ENCODE data around the gene TGFBR3.
"Not testable (repeated sequence)": the region's sequence is repeated elsewhere in the genome, so short reads cannot be mapped to it uniquely, and the experiment has no call there.

Gene TGFBR3

DNA sequence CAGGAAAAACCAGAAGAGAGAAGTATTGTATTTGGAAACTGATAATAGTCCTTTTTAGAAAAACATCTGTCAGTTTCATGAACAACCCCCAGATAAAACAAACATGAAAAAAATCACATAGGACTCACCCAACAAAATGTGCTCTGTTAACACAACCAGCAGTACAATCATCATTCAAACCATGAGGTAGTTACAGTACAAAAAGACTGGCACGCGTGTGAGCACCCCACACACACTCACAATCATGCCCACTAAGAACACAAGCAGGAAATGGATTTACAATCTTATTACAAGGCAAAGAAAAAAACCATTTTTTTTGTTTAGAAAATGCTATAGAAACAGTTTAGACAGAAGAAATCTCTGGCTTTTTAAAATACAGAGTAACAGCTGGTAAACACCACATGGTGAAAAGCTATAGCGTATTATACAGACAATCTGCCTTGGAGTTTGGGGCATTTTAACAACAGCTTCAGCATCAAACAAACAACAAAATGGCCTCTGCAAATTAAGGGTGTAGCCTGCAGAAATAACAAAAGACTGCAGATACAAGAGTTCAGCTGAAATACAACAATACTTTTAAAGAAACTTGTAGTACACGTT, 205.3 kb downstream of the TGFBR3 start:
- H3K4me3 Mint-ChIP-seq = no peak overlapping the region
- H3K9me3 Mint-ChIP-seq (ENCODE audit: low read depth) = no peaks in the 10 kb centered on the region
- H3K36me3 Mint-ChIP-seq = peaks cover 6% of the 10 kb centered on the region
- no peak overlapping the region for H3K27ac Mint-ChIP-seq
- peaks cover 17% of the 10 kb centered on the region for H3K4me1 Mint-ChIP-seq (ENCODE audit: low read depth)
- no peaks in the 10 kb centered on the region for H3K27me3 Mint-ChIP-seq

DNA sequence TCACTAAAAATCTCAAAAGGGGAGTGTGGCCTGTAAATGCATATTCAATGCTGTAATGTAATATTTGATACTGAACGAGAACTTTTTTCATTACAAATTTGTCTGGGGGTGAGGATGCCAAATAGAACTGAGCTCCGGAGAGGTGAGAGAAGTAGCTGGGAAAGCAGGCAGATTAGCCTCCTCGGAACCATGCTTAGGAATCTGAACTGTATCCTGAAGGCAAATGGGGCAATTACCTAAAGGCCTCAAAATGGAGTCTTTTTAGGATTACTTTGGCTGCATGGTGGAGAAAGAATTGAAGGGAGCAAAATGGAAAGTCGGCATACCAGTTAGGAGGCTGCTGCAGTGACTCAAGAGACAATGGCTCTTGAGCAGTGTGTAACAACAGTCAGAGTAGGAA, 206.5 kb downstream of the TGFBR3 start:
- Mint-ChIP-seq H3K4me3 (no peak overlapping the region), H3K36me3 (peaks cover 6% of the 10 kb centered on the region), H3K4me1 (ENCODE audit: low read depth) (peaks cover 5% of the 10 kb centered on the region), H3K27ac (no peak overlapping the region), H3K27me3 (no peaks in the 10 kb centered on the region), H3K9me3 (ENCODE audit: low read depth) (no peaks in the 10 kb centered on the region)

DNA sequence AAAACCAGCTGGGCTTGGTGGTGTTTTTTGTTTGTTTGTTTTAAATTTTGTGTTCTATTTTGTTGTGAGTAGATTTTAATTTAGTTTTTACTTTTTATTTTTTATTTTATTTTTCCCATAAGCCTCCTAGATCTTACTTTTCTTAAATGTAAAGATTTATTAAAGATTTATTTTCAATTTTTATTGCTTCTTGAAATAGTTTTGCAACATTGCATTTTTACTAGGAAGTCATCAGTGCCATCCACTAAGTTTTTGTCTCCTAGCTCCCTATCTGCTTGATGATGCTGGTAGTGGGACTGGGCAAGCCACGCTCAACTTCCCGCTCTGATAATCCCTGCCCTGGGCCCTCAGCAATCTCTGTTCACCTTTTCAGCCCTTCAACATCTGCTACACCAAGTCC, 209.9 kb downstream of the TGFBR3 start:
- Mint-ChIP-seq H3K36me3 (no peaks in the 10 kb centered on the region), H3K9me3 (ENCODE audit: low read depth) (no peaks in the 10 kb centered on the region), H3K4me1 (ENCODE audit: low read depth) (peaks cover 9% of the 10 kb centered on the region), H3K27me3 (no peaks in the 10 kb centered on the region), H3K4me3 (no peak overlapping the region), H3K27ac (no peak overlapping the region)

- Mint-ChIP-seq H3K27me3 (no peaks in the 10 kb centered on the region), H3K36me3 (no peaks in the 10 kb centered on the region), H3K9me3 (ENCODE audit: low read depth) (no peaks in the 10 kb centered on the region), H3K4me1 (ENCODE audit: low read depth) (peaks cover 9% of the 10 kb centered on the region), H3K4me3 (no peak overlapping the region), H3K27ac (no peak overlapping the region)
Measured at GRCh38 chr1:91674107-91674506, 211.8 kb downstream of the TGFBR3 start.

DNA sequence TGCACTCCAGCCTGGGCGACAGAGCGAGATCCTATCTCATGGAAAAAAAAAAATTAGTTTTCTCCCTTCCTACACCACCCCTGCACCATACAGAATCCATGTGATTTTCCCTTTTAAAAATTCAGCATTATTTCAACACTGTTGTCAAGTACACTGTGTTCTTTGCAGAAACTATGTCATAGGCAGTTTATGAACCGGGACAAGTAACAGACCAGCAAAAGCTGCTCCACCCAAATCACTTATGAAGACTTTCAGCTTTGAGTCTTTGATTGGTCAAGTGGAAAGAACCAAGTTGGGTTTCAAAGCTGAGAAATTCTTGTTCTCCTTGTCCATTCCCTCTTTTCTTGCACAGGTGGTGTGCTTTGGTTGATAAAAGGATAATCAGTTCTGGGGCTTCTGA, 212.3 kb downstream of the TGFBR3 start:
- no peaks in the 10 kb centered on the region for H3K36me3 Mint-ChIP-seq
- H3K9me3 Mint-ChIP-seq (ENCODE audit: low read depth) = no peaks in the 10 kb centered on the region
- H3K4me1 Mint-ChIP-seq (ENCODE audit: low read depth) = peaks cover 9% of the 10 kb centered on the region
- H3K27me3 Mint-ChIP-seq = no peaks in the 10 kb centered on the region
- no peak overlapping the region for H3K27ac Mint-ChIP-seq
- no peak overlapping the region for H3K4me3 Mint-ChIP-seq

GRCh38 chr1:91672601-91673161, 213.3 kb downstream of the TGFBR3 start:
- Mint-ChIP-seq H3K9me3 (ENCODE audit: low read depth) (no peaks in the 10 kb centered on the region), H3K27ac (no peak overlapping the region), H3K4me1 (ENCODE audit: low read depth) (peaks cover 9% of the 10 kb centered on the region), H3K27me3 (no peaks in the 10 kb centered on the region), H3K36me3 (no peaks in the 10 kb centered on the region), H3K4me3 (no peak overlapping the region)

- Mint-ChIP-seq H3K4me1 (ENCODE audit: low read depth) (peaks cover 9% of the 10 kb centered on the region), H3K4me3 (no peak overlapping the region)
Measured at GRCh38 chr1:91670781-91671180, 215.2 kb downstream of the TGFBR3 start.

DNA sequence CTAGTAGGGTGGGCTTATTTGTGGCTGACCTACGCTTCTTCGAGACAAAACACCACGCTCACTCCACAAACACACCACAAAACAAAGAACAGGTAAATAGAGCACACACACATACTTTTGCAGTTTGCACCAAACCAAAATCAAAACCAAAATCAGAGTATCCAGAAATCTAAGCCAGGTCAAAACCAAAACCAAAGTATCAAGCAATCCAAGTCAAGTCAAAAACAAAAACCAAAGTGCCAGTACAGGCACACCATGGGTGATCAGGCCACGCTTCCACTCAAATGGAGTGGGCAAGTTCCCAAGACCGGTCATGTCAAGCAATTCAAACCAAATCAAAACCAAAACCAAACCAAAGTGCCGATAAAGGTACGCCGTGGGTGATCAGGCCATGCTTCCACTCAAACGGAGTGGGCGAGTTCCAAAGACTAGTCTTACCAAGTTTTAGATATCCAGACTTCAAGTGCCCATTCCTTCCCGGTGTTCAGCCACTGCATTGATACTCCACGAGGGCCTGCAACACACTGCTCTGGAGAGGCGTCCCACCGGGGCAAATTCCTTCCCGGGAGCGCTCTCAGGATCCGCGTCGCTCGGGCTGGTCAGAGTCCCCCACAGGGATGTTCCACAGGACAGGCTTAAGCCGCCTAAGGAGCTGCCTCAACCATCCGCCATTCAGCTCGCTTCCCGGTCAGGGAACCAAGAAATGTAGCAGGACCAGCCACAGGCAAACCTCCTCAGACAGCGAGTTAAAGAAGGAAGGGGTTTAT, 216.2 kb downstream of the TGFBR3 start:
- H3K27ac Mint-ChIP-seq = no peak overlapping the region
- H3K4me3 Mint-ChIP-seq = no peak overlapping the region
- no peaks in the 10 kb centered on the region for H3K27me3 Mint-ChIP-seq
- H3K4me1 Mint-ChIP-seq (ENCODE audit: low read depth) = peaks cover 9% of the 10 kb centered on the region
- H3K9me3 Mint-ChIP-seq (ENCODE audit: low read depth) = no peaks in the 10 kb centered on the region
- H3K36me3 Mint-ChIP-seq = no peaks in the 10 kb centered on the region

More at GRCh38 chr1:91670781-91671180, 215.2 kb downstream of the TGFBR3 start:
- Mint-ChIP-seq H3K27ac (no peak overlapping the region), H3K36me3 (no peaks in the 10 kb centered on the region), H3K27me3 (no peaks in the 10 kb centered on the region), H3K9me3 (ENCODE audit: low read depth) (no peaks in the 10 kb centered on the region)

GRCh38 chr1:91666651-91667050, 219.3 kb downstream of the TGFBR3 start:
- not testable (repeated sequence) for H3K27ac Mint-ChIP-seq; H3K4me1 Mint-ChIP-seq (ENCODE audit: low read depth)

GRCh38 chr1:91661121-91661520, 224.8 kb downstream of the TGFBR3 start:
- Mint-ChIP-seq H3K27ac (no peak overlapping the region), H3K27me3 (no peaks in the 10 kb centered on the region), H3K4me3 (no peak overlapping the region), H3K36me3 (peaks cover 4% of the 10 kb centered on the region), H3K9me3 (ENCODE audit: low read depth) (peaks cover 15% of the 10 kb centered on the region), H3K4me1 (ENCODE audit: low read depth) (no peaks in the 10 kb centered on the region)

More at GRCh38 chr1:91666651-91667050, 219.3 kb downstream of the TGFBR3 start:
- H3K27me3 Mint-ChIP-seq; H3K9me3 Mint-ChIP-seq (ENCODE audit: low read depth); H3K36me3 Mint-ChIP-seq; H3K4me3 Mint-ChIP-seq: not testable (repeated sequence)

DNA sequence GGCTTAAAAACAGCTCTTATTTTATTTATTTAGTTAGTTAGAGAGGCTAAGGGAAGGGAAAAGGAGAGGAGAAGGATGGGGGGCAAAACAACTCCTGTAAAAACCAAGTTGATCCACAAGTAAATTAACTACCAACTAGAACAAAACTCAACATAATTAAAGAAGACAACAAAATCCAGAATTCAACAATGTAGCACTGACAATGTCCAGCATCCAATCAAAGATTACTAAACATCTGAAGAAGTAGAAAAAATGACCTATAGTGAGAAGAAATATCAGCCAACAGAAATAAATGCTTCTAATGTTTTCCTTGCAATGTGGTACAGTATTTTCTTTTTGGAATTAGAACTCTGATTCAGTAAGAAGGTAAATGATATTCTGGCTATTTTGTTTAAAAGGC, 225.2 kb downstream of the TGFBR3 start:
- H3K4me3 Mint-ChIP-seq = no peak overlapping the region
- H3K27ac Mint-ChIP-seq = no peak overlapping the region
- H3K4me1 Mint-ChIP-seq (ENCODE audit: low read depth) = no peaks in the 10 kb centered on the region
- peaks cover 15% of the 10 kb centered on the region for H3K9me3 Mint-ChIP-seq (ENCODE audit: low read depth)
- peaks cover 4% of the 10 kb centered on the region for H3K36me3 Mint-ChIP-seq
- no peaks in the 10 kb centered on the region for H3K27me3 Mint-ChIP-seq

- H3K27me3 Mint-ChIP-seq = no peaks in the 10 kb centered on the region
- H3K36me3 Mint-ChIP-seq = peaks cover 4% of the 10 kb centered on the region
- H3K4me1 Mint-ChIP-seq (ENCODE audit: low read depth) = no peaks in the 10 kb centered on the region
- no peak overlapping the region for H3K27ac Mint-ChIP-seq
- no peak overlapping the region for H3K4me3 Mint-ChIP-seq
- H3K9me3 Mint-ChIP-seq (ENCODE audit: low read depth) = peaks cover 7% of the 10 kb centered on the region
Measured at GRCh38 chr1:91655912-91656449, 230.0 kb downstream of the TGFBR3 start.

DNA sequence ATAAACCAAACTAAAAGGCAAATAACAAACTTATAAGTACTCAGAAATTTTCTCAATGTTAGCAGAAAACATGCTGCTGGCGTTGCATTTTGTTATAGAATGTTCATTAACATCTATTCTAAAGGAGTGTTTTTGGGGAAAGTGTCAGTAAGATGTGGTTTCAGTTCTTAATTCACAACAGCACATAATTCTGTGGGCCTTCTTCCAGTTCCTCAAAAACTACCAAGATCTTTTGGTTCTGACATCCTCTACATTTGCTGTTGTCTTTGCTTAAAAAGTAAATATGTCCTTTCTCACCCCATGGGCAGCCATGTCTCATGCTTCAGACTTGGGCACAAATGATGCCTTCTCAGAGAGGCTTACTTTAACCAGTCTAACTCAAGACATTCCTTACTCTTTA, 232.8 kb downstream of the TGFBR3 start:
- no peak overlapping the region for H3K27ac Mint-ChIP-seq
- H3K36me3 Mint-ChIP-seq = no peaks in the 10 kb centered on the region
- H3K4me1 Mint-ChIP-seq (ENCODE audit: low read depth) = no peaks in the 10 kb centered on the region
- H3K4me3 Mint-ChIP-seq = no peak overlapping the region
- H3K27me3 Mint-ChIP-seq = no peaks in the 10 kb centered on the region
- no peaks in the 10 kb centered on the region for H3K9me3 Mint-ChIP-seq (ENCODE audit: low read depth)

DNA sequence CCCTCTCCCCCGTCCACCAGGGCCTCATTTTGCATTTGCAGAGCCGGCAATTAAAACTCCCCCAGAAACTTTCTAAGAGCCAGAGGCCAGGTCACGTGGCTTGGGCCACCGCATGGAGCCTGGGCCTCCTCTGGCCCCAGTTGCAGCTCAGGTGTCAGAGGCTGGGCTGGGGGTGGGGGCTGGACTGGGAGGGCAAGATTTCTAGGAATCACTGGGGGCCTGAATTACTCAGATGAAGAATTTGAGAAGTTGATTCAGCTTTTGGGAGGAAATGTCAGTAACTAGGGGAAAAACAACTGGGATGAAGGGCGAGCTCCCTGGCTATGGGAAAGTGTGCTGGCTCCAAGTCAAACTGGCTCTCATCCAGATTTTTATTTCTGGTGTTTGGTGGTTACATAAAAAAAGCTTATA, 234.3 kb downstream of the TGFBR3 start:
- Mint-ChIP-seq H3K36me3 (no peaks in the 10 kb centered on the region), H3K4me1 (ENCODE audit: low read depth) (peaks cover 11% of the 10 kb centered on the region), H3K9me3 (ENCODE audit: low read depth) (no peaks in the 10 kb centered on the region), H3K27ac (no peak overlapping the region), H3K4me3 (no peak overlapping the region), H3K27me3 (no peaks in the 10 kb centered on the region)

- Mint-ChIP-seq H3K27ac (no peak overlapping the region), H3K36me3 (no peaks in the 10 kb centered on the region), H3K4me1 (ENCODE audit: low read depth) (peaks cover 12% of the 10 kb centered on the region), H3K9me3 (ENCODE audit: low read depth) (no peaks in the 10 kb centered on the region), H3K27me3 (no peaks in the 10 kb centered on the region), H3K4me3 (no peak overlapping the region)
Measured at GRCh38 chr1:91651243-91651642, 234.7 kb downstream of the TGFBR3 start.

Data from activated naive CD8-positive, alpha-beta T cell (primary cell).